Amygdala (tissue), 56 donors: ENCODE measurements around the gene MEOX2.

Experiments used
- DNase-seq, 56 donors: peaks; one replicate each; lab custom pipeline; 2025; lab: John Stamatoyannopoulos, UW

Gene MEOX2

GRCh38 chr7:15682111-15682510, 4.4 kb downstream of the MEOX2 start:
- DNase-seq = no peak

GRCh38 chr7:15681631-15682030, 4.9 kb downstream of the MEOX2 start:
- DNase-seq = no peak

- no peak for DNase-seq
Observed at GRCh38 chr7:15681186-15681585, 5.3 kb downstream of the MEOX2 start.

GRCh38 chr7:15680446-15680845, 6.0 kb downstream of the MEOX2 start:
- DNase-seq = no peak

- DNase-seq = no peak
Observed at GRCh38 chr7:15679306-15679705, 7.2 kb downstream of the MEOX2 start.

- no peak for DNase-seq
Observed at GRCh38 chr7:15678653-15679052, 7.8 kb downstream of the MEOX2 start.

- no peak for DNase-seq
Observed at GRCh38 chr7:15675379-15675778, 11.1 kb downstream of the MEOX2 start.

GRCh38 chr7:15674586-15674985, 11.9 kb downstream of the MEOX2 start:
- DNase-seq = no peak

- no peak for DNase-seq
Observed at GRCh38 chr7:15669443-15670090, 16.9 kb downstream of the MEOX2 start.

- no peak for DNase-seq
Observed at GRCh38 chr7:15667991-15668390, 18.5 kb downstream of the MEOX2 start.

GRCh38 chr7:15662451-15662850, 24.0 kb downstream of the MEOX2 start:
- DNase-seq = no peak

- no peak for DNase-seq
Observed at GRCh38 chr7:15658247-15658646, 28.2 kb downstream of the MEOX2 start.

- DNase-seq = no peak
Observed at GRCh38 chr7:15652776-15653290, 33.6 kb downstream of the MEOX2 start.

GRCh38 chr7:15651693-15652092, 34.8 kb downstream of the MEOX2 start:
- no peak for DNase-seq

- no peak for DNase-seq
Observed at GRCh38 chr7:15650787-15651186, 35.7 kb downstream of the MEOX2 start.

GRCh38 chr7:15648461-15648961, 38.0 kb downstream of the MEOX2 start:
- no peak for DNase-seq

GRCh38 chr7:15647309-15647708, 39.2 kb downstream of the MEOX2 start:
- no peak for DNase-seq

GRCh38 chr7:15643000-15643705, 43.3 kb downstream of the MEOX2 start:
- DNase-seq = no peak

GRCh38 chr7:15628876-15629275, 57.6 kb downstream of the MEOX2 start:
- peak in 1 of 56 donors; percentile 3 for DNase-seq

- no peak for DNase-seq
Observed at GRCh38 chr7:15626041-15626440, 60.4 kb downstream of the MEOX2 start.

- DNase-seq = no peak
Observed at GRCh38 chr7:15625466-15625865, 61.0 kb downstream of the MEOX2 start.

GRCh38 chr7:15621468-15621867, 65.0 kb downstream of the MEOX2 start:
- DNase-seq = no peak
